ENCODE data around the gene SLC6A14.

SLC6A14 gene

DNA sequence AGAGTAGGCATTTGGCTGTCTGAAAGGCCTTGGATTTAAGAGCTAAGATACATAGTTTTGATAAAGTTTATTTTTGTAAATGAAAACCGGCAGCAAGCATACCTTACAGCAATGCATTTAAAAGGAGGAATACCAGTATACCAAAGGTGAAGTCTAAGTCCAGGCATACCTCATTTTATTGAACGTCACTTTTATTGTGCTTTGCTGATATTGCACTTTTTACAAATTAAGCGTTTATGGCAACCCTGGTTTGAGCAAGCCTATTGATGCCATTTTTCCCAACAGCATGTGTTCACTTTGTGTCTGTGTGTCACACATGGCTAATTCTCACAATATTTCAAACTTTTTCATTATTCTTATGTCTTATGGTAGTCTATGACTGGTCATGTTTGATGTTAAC lies 8.4 kb upstream of the SLC6A14 start:
- H3K4me3 ChIP-seq (ENCODE audit: low read depth, low read length): no peak overlapping the region
- TF ChIP-seq, protein P1, sequence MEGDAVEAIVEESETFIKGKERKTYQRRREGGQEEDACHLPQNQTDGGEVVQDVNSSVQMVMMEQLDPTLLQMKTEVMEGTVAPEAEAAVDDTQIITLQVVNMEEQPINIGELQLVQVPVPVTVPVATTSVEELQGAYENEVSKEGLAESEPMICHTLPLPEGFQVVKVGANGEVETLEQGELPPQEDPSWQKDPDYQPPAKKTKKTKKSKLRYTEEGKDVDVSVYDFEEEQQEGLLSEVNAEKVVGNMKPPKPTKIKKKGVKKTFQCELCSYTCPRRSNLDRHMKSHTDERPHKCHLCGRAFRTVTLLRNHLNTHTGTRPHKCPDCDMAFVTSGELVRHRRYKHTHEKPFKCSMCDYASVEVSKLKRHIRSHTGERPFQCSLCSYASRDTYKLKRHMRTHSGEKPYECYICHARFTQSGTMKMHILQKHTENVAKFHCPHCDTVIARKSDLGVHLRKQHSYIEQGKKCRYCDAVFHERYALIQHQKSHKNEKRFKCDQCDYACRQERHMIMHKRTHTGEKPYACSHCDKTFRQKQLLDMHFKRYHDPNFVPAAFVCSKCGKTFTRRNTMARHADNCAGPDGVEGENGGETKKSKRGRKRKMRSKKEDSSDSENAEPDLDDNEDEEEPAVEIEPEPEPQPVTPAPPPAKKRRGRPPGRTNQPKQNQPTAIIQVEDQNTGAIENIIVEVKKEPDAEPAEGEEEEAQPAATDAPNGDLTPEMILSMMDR (IDR thresholded peaks at IDR 0.05; ENCODE audit: low read depth, low read length): no peak

DNA sequence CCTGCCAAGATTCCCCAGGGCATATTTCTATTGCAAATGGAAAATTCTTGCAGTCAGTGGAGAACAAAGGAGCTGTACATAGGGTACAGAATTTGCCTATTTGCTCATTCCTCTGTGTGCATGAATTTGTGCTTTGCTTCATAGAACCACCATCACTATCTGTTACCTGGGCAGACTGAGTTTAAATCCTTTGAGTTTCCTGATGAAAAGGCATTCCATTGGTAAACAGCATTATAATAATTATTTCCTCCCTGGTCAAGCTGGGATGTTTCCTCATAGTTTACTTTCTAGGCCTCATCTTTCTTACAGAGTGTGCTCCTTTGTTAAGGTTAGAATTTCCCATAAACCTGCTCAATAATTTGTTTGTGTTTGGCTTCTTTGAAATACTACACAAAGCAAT lies 809 bp upstream of the SLC6A14 start:
- TF ChIP-seq, protein P1 (IDR thresholded peaks at IDR 0.05; ENCODE audit: low read depth, low read length): no peak

DNA sequence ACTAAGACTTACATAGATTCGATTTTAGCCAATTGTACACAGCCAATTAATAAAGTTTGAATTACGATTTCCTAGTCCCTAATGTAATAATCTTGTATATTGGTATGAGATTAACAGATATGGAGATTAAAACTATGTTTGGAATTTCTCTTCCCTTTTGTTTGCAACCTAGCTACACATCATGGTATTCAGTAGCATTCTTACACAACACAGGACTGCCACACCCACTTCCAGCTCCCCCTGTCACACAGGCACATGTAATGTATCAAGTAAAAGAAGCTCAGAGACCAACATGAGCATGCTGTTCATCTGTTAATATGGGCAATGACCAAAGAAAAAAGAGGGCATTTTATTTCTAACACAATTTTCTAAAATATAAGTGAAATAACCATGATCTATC lies 12.8 kb downstream of the SLC6A14 start:
- TF ChIP-seq, protein P1 (IDR thresholded peaks at IDR 0.05; ENCODE audit: low read depth, low read length): no peak
- no peak overlapping the region for H3K4me3 ChIP-seq (ENCODE audit: low read depth, low read length)

More for the DNA sequence above, 809 bp upstream of the SLC6A14 start:
- no peak overlapping the region for H3K4me3 ChIP-seq (ENCODE audit: low read depth, low read length)

DNA sequence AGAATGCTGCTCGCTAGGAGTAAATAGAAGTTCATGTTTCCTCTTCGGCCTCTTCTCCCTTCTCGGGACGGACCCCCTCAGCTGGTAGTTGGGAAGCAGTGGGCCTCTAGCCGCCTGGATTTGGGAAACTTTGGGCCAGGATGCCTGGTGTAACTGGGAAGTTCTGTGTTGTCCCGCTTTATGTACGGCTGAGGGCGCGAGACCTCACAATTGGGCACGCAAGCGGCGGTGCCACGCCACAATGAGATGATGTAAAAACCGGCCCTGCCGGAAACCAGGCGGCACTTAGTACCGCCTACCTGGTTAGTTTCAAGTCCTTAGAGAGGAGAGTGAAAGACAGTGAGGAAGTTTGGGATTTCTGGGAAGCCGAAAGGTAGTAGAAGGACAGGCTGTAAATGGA lies 26.4 kb downstream of the SLC6A14 start, which contains the start of gene CT83:
TSS of gene CT83 (minus strand) at position 155 of the 400 bp plus-strand sequence. CDS start at position 35, 120 bp downstream.
- H3K4me3 ChIP-seq (ENCODE audit: low read depth, low read length): no peak within 1 kb of the TSS
- TF ChIP-seq, protein P1 (IDR thresholded peaks at IDR 0.05; ENCODE audit: low read depth, low read length): no peak

DNA sequence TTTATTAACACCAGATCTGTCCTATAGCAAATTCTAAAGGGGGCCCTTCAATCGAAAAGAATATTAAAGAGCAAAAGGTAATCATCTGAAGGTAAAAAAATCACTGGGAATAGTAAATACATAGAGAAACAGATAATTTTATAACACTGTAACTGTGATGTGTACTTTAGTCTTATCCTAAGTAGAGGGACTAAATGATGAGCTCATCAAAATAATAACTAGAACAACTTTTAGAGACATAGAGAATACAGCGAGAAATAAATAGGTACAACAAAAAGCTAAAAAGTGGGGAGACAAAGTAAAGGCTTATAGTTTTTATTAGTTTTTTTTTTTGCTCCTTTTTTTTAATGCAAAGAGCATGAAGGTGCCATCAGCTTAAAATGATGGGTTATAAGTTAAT lies 43.7 kb downstream of the SLC6A14 start:
- H3K4me3 ChIP-seq (ENCODE audit: low read depth, low read length): no peak overlapping the region
- TF ChIP-seq, protein P1 (IDR thresholded peaks at IDR 0.05; ENCODE audit: low read depth, low read length): no peak

DNA sequence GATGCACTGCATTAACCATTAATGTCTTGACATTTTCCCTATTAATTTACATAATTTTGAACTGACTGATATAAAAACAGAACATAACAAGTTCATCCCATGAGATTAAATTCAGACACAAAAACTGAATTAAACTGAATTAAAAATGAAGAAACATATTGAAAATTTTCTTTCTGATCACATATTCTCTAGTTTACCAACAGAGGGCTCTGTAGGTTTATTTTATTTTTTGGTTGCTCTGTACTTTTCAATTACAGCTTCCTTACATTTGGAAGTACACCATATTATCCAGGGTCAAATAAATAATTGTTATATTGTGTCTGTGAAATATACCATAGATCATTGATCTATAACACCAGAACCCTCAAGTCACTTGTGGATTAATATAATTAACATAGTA lies 53.7 kb downstream of the SLC6A14 start:
- TF ChIP-seq, protein P1 (IDR thresholded peaks at IDR 0.05; ENCODE audit: low read depth, low read length): no peak
- no peak overlapping the region for H3K4me3 ChIP-seq (ENCODE audit: low read depth, low read length)

DNA sequence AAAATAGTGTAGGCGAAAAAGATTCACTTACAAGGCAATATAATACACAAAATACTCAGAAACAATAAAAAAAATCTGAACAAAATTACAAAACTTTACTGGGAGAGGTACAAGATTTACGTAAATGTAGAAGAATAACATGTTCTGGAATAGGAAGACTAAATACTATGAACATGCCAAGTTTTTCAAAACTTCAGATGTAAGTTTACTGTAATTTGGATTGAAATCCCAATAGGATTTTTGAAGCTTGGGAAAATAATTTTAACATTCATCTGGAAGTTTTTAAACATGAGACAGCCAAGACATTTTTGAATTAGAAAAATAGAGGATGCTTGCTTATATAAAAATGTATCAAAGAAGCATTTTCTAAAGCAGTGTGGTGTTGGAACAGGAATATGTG lies 56.9 kb downstream of the SLC6A14 start:
- no peak overlapping the region for H3K4me3 ChIP-seq (ENCODE audit: low read depth, low read length)
- TF ChIP-seq, protein P1 (IDR thresholded peaks at IDR 0.05; ENCODE audit: low read depth, low read length): no peak

Measured in WI38 (cell line).